Endothelial cell of umbilical vein (primary cell): ENCODE data around the gene TEP1. TPM values are rescaled to one million over a fixed set of nuclear protein-coding genes. Genes with fewer than 3 reads are reported as not detected.

Experiments used
- BruUV-seq: library from RNA; stranded (reverse); fragments of 400-500 nt; replicated peaks from 2 replicates; lab custom pipeline; 2021; lab: Mats Ljungman, UMichigan
- CTCF ChIA-PET: fragments of 300-600, 350-600 bp; sonication (Branson Sonifier 250); formaldehyde crosslinking; loops from one replicate; lab custom pipeline; 2021; ENCODE audit warnings: antibody characterized with exemption, inconsistent platforms; lab: Charles Lee
- POLR2A ChIA-PET: fragments of 300-600, 350-600 bp; sonication (Branson Sonifier 250); formaldehyde crosslinking; loops from one replicate; lab custom pipeline; 2021; ENCODE audit warnings: antibody characterized with exemption, inconsistent platforms; lab: Charles Lee
- DNase-seq: peaks from one replicate; pipeline ENCODE4 v3.0.0-alpha.2; 2011; ENCODE audit warnings: low read depth, low spot score
- FAIRE-seq: peaks from 2 replicates; lab custom pipeline; 2011; peaks lifted over from hg19 to GRCh38; lab: Jason Lieb, UNC
- H2AFZ ChIP-seq: 2 replicates; pipeline ENCODE4 v1.6.0; 2012; ENCODE audit warnings: low read depth, low read length, control low read depth, inconsistent platforms
- H3K27ac ChIP-seq: 2 replicates; pipeline ENCODE4 v1.5.1; 2011; ENCODE audit warnings: low read depth, mild to moderate bottlenecking, control low read depth, low read length, moderate library complexity; ENCODE audit not compliant: insufficient read depth
- H3K27me3 ChIP-seq, 2 experiments: 2 replicates each; pipeline versions ENCODE4 v1.6.0 to v1.6.1; 2011; ENCODE audit warnings: low read length in 2 of 2, mixed read lengths in 1 of 2; ENCODE audit not compliant: control insufficient read depth in 2 of 2, insufficient read depth in 2 of 2
- H3K36me3 ChIP-seq, 2 experiments: 2 replicates in 1 of 2; 3 replicates in 1 of 2; pipeline ENCODE4 v1.5.1; 2011; ENCODE audit warnings: low read length in 2 of 2, mild to moderate bottlenecking in 1 of 2, moderate library complexity in 1 of 2; ENCODE audit not compliant: control insufficient read depth in 2 of 2, insufficient read depth in 2 of 2; ENCODE audit errors: extremely low read depth in 1 of 2
- H3K4me1 ChIP-seq: 3 replicates; pipeline ENCODE4 v1.5.1; 2011; ENCODE audit warnings: mild to moderate bottlenecking, low read length; ENCODE audit not compliant: control insufficient read depth, insufficient read depth; ENCODE audit errors: extremely low read depth
- H3K4me2 ChIP-seq: 2 replicates; pipeline ENCODE4 v1.6.1; 2011; ENCODE audit warnings: low read length, control low read depth, mixed read lengths; ENCODE audit not compliant: insufficient read depth
- H3K4me3 ChIP-seq, 3 experiments: fragments of 200-600 bp in 1 of 3; sonication (generic), shearing (Covaris generic) in 1 of 3; replicated peaks in 1 of 3; 2 replicates each; pipeline ENCODE4 v1.5.1; 2011 to 2016; ENCODE audit warnings: control low read depth in 3 of 3, low read length in 3 of 3, mild to moderate bottlenecking in 2 of 3, inconsistent platforms in 1 of 3, low read depth in 1 of 3, moderate library complexity in 1 of 3; ENCODE audit not compliant: insufficient read depth in 1 of 3
- H3K79me2 ChIP-seq: 2 replicates; pipeline ENCODE4 v1.6.0; 2012; ENCODE audit warnings: low read length, inconsistent platforms; ENCODE audit not compliant: control insufficient read depth, insufficient read depth
- H3K9ac ChIP-seq: replicated peaks from 2 replicates; pipeline ENCODE3; 2011; ENCODE audit warnings: low read length, control low read depth; ENCODE audit not compliant: insufficient read depth; ENCODE audit errors: extremely low read depth
- H3K9me1 ChIP-seq: replicated peaks from 3 replicates; pipeline ENCODE4 v1.6.0; 2011; ENCODE audit warnings: mild to moderate bottlenecking, low read length; ENCODE audit not compliant: control insufficient read depth, insufficient read depth; ENCODE audit errors: extremely low read depth
- H3K9me3 ChIP-seq: replicated peaks from 2 replicates; pipeline ENCODE4 v1.5.1; 2012; ENCODE audit warnings: low read length, inconsistent platforms; ENCODE audit not compliant: control insufficient read depth, insufficient read depth
- H4K20me1 ChIP-seq: replicated peaks from 2 replicates; pipeline ENCODE3; 2011; ENCODE audit warnings: mild to moderate bottlenecking, low read length; ENCODE audit not compliant: control insufficient read depth, insufficient read depth; ENCODE audit errors: extremely low read depth
- EZH2 ChIP-seq: IDR thresholded peaks from 2 replicates; pipeline ENCODE4 v1.6.1; 2012; ENCODE audit warnings: borderline replicate concordance, low read depth, mild to moderate bottlenecking, moderate library complexity, low read length, inconsistent platforms; ENCODE audit not compliant: severe bottlenecking
- FOS ChIP-seq: IDR thresholded peaks from 2 replicates; pipeline ENCODE4 v1.6.1; 2011; ENCODE audit warnings: mild to moderate bottlenecking, low read length, moderate library complexity, borderline replicate concordance; ENCODE audit not compliant: insufficient read depth
- GATA2 ChIP-seq: IDR thresholded peaks from 2 replicates; pipeline ENCODE4 v1.7.0; 2011; ENCODE audit warnings: low read depth, mild to moderate bottlenecking, moderate library complexity, mixed read lengths, low read length; ENCODE audit not compliant: insufficient read length, insufficient read depth
- JUN ChIP-seq: IDR thresholded peaks from 2 replicates; pipeline ENCODE4 v1.6.1; 2011; ENCODE audit warnings: borderline replicate concordance, low read depth; ENCODE audit not compliant: insufficient read length, insufficient read depth
- MAX ChIP-seq: IDR thresholded peaks from 2 replicates; pipeline ENCODE4 v1.6.1; 2011; ENCODE audit not compliant: insufficient read depth, insufficient read length
- MYC ChIP-seq: IDR thresholded peaks from one replicate; pipeline ENCODE4 v1.6.1; 2011; ENCODE audit warnings: mild to moderate bottlenecking, low read depth, low read length
- POLR2A ChIP-seq: IDR thresholded peaks from 2 replicates; pipeline ENCODE4 v1.6.1; 2012; ENCODE audit warnings: low read depth, mild to moderate bottlenecking, control low read depth, low read length
- POLR2AphosphoS5 ChIP-seq: IDR thresholded peaks from 2 replicates; pipeline ENCODE4 v1.6.1; 2012; ENCODE audit warnings: low read depth, mild to moderate bottlenecking, control low read depth, low read length, moderate library complexity; ENCODE audit not compliant: insufficient read depth
- dilution Hi-C: fragments of 300-500 bp; cut with MboI; formaldehyde crosslinking; loops from one replicate; pipeline ENCODE4 v1.15.0; 2019; ENCODE audit warnings: low sequenced_read_pairs; ENCODE audit not compliant: extremely low pct_ligation_motif_present
- intact Hi-C: fragments of 100-400 bp; cut with micrococcal nuclease; formaldehyde crosslinking; loops from one replicate; pipeline ENCODE4 v1.10.0; 2022
- polyA plus RNA-seq, 4 experiments: library from polyadenylated mRNA; depleted of rRNA in 3 of 4; stranded (reverse) in 3 of 4; unstranded in 1 of 4; fragments of >200 nt; gene quantifications; 2 replicates each; pipeline versions ENCODE4 v1.2.1 to v1.2.3, GENCODE V29; 2011 to 2012; ENCODE audit warnings: missing spikeins in 1 of 4
- total RNA-seq: library from RNA; stranded (reverse); gene quantifications from 2 replicates; pipeline ENCODE4 v1.2.3, GENCODE V29; 2021
- TF ChIP-seq, protein P1 (sequence below), 2 donors: IDR thresholded peaks; 1 replicate in 1 of 2; 2 replicates in 1 of 2; pipeline ENCODE4 v1.5.1; 2011; ENCODE audit warnings: low read length in 2 of 2, mild to moderate bottlenecking in 2 of 2, moderate library complexity in 2 of 2, control low read depth in 1 of 2, inconsistent platforms in 1 of 2, low read depth in 1 of 2; ENCODE audit not compliant: insufficient read depth in 1 of 2; ENCODE audit errors: extremely low read depth in 1 of 2

TEP1 gene
- total and polyA plus RNA-seq, 2 donors (not counting 3 experiments of a cell fraction or from before 2014, with no cell fraction given): 19.6 to 44.6 TPM

DNA sequence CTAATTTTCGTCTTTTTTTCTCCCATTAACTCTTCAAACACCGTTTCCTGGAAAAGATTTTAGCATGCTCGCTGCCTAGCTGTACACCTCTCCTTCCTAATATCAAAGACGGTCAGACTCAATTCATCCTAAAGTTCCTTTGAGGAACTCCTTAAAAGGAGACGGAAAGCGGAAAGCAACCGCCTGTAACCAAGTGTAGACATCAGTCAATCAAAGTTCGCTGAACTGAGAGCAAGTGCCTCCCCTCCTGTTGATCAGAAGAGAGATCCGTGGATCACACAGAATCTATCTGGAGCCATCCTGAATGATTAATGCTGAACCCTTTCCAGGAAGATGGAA, 412 bp upstream of the TEP1 start:
- Histone ChIP-seq H2AFZ (peak overlapping the region; percentile 98), H3K4me2 (peak overlapping the region; percentile 99), H3K9me3 (no peaks in the 10 kb centered on the region), H3K27ac (peak overlapping the region; percentile 85), H3K79me2 (peaks cover 4% of the 10 kb centered on the region), H4K20me1 (no peaks in the 10 kb centered on the region), H3K4me1 (peaks cover 17% of the 10 kb centered on the region), H3K9ac (peak overlapping the region; percentile 92), H3K36me3 (no peaks in the 10 kb centered on the region), H3K4me3 (peak overlapping the region; percentile 80 to 97 (median 86)), H3K27me3 (no peaks in the 10 kb centered on the region), H3K9me1 (no peaks in the 10 kb centered on the region)
- CTCF ChIA-PET: interaction anchor here (1.2 to 4.3 kb wide), 7 partner anchors 9 to 193 kb away, joined by 3 to 110 read pairs (median 13); partner anchors contain the start of genes APEX1 and OSGEP
- no peak for FAIRE-seq
- dilution Hi-C loops (no loop called here), intact Hi-C loops (loop anchor here (1.0 to 5.0 kb wide), 7 partner anchors 14 to 267 kb away; partner anchors contain the start of genes APEX1, CCNB1IP1, PNP and TTC5)
- TF ChIP-seq EZH2 (no peak), POLR2A (no peak), GATA2 (no peak), MYC (no peak), FOS (no peak)
- peak; percentile 30 for DNase-seq
- BruUV-seq: TSS peak; percentile 90
- POLR2A ChIA-PET: interaction anchor here (0.7 to 1.8 kb wide), 7 partner anchors 9 to 268 kb away, joined by 3 to 10 read pairs (median 4); partner anchors contain the start of genes APEX1, PARP2 and PNP

DNA sequence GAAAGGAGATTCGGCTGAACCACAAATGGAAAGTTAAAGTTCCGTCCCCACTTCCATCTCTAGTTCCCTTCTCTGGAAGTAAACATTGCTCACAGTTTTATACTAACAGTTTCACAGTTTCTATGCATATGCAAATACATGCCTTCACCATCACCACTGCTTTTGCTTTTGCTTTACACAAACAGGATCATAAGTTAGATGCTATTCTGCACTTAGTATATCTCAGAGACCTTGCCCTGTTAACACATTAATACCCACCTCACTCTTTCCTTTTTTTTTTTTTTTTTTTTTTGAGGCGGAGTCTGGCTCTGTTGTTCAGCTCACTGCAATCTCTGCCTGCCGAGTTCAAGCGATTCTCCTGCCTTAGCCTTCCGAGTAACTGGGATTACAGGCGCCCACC, 890 bp downstream of the TEP1 start:
- peaks cover 4% of the 10 kb centered on the region for H3K79me2 ChIP-seq
- peaks cover 17% of the 10 kb centered on the region for H3K4me1 ChIP-seq
- intact Hi-C loops (loop anchor here (2.0 to 5.0 kb wide), 4 partner anchors 80 to 268 kb away; partner anchors contain the start of genes CCNB1IP1 and TTC5), dilution Hi-C loops (no loop called here)
- peak overlapping the region; percentile 80 to 97 (median 86) for H3K4me3 ChIP-seq
- H3K9ac ChIP-seq: peak overlapping the region; percentile 92
- no peaks in the 10 kb centered on the region for H3K9me1 ChIP-seq
- peak overlapping the region; percentile 92 for H3K4me2 ChIP-seq
- DNase-seq (peak; percentile 33), FAIRE-seq (no peak)
- ChIA-PET POLR2A (interaction anchor here (0.6 to 1.8 kb wide), 6 partner anchors 49 to 269 kb away, joined by 3 to 10 read pairs (median 4); partner anchors contain the start of genes PARP2 and PNP), CTCF (interaction anchor here (0.6 to 4.3 kb wide), 7 partner anchors 9 to 195 kb away, joined by 3 to 110 read pairs (median 3); partner anchors contain the start of genes APEX1 and OSGEP)
- H3K36me3 ChIP-seq: peaks cover 0 to 7% of the 10 kb centered on the region in 2 experiments
- no peak for TF ChIP-seq MYC
- no peak for TF ChIP-seq GATA2
- no peak for TF ChIP-seq POLR2AphosphoS5
- no peak for TF ChIP-seq EZH2
- no peak for TF ChIP-seq MAX
- TF ChIP-seq FOS: no peak
- no peak for TF ChIP-seq POLR2A
- no peak for TF ChIP-seq JUN
- TF ChIP-seq, protein P1, sequence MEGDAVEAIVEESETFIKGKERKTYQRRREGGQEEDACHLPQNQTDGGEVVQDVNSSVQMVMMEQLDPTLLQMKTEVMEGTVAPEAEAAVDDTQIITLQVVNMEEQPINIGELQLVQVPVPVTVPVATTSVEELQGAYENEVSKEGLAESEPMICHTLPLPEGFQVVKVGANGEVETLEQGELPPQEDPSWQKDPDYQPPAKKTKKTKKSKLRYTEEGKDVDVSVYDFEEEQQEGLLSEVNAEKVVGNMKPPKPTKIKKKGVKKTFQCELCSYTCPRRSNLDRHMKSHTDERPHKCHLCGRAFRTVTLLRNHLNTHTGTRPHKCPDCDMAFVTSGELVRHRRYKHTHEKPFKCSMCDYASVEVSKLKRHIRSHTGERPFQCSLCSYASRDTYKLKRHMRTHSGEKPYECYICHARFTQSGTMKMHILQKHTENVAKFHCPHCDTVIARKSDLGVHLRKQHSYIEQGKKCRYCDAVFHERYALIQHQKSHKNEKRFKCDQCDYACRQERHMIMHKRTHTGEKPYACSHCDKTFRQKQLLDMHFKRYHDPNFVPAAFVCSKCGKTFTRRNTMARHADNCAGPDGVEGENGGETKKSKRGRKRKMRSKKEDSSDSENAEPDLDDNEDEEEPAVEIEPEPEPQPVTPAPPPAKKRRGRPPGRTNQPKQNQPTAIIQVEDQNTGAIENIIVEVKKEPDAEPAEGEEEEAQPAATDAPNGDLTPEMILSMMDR (IDR thresholded peaks at IDR 0.05; ENCODE audit: extremely low read depth in 1 of 2, insufficient read depth in 1 of 2, low read depth in 1 of 2, low read length in 2 of 2): no peak
- no peaks in the 10 kb centered on the region for H4K20me1 ChIP-seq
- no TSS peak for BruUV-seq
- H2AFZ ChIP-seq: no peak overlapping the region
- H3K27me3 ChIP-seq: no peaks in the 10 kb centered on the region
- no peaks in the 10 kb centered on the region for H3K9me3 ChIP-seq
- peak overlapping the region; percentile 85 for H3K27ac ChIP-seq
